Gastrocnemius medialis (tissue), 4 donors: ENCODE results near the gene UMODL1.

Experiments used
- POLR2A ChIP-seq, 2 donors: fragments of 450-650 bp; IDR thresholded peaks; one replicate each; pipeline ENCODE4 v1.6.1; 2017; ENCODE audit warnings: antibody characterized with exemption in 2 of 2, mild to moderate bottlenecking in 2 of 2, moderate library complexity in 2 of 2
- TF ChIP-seq, protein P1 (sequence below), 5 experiments: fragments of 450-650 bp in 3 of 5; fragments of 200-600 bp in 2 of 5; sonication (generic) in 2 of 5; IDR thresholded peaks in 4 of 5; conservative IDR thresholded peaks in 1 of 5; 1 replicate in 4 of 5; 2 replicates in 1 of 5; pipeline ENCODE4 v1.5.1; 2016 to 2019; ENCODE audit warnings: antibody characterized with exemption in 5 of 5, mild to moderate bottlenecking in 3 of 5, moderate library complexity in 3 of 5

- TF ChIP-seq, protein P1, sequence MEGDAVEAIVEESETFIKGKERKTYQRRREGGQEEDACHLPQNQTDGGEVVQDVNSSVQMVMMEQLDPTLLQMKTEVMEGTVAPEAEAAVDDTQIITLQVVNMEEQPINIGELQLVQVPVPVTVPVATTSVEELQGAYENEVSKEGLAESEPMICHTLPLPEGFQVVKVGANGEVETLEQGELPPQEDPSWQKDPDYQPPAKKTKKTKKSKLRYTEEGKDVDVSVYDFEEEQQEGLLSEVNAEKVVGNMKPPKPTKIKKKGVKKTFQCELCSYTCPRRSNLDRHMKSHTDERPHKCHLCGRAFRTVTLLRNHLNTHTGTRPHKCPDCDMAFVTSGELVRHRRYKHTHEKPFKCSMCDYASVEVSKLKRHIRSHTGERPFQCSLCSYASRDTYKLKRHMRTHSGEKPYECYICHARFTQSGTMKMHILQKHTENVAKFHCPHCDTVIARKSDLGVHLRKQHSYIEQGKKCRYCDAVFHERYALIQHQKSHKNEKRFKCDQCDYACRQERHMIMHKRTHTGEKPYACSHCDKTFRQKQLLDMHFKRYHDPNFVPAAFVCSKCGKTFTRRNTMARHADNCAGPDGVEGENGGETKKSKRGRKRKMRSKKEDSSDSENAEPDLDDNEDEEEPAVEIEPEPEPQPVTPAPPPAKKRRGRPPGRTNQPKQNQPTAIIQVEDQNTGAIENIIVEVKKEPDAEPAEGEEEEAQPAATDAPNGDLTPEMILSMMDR (IDR thresholded peaks at IDR 0.05 in 4 of 5, conservative IDR thresholded peaks at IDR 0.05 in 1 of 5): no peak
- no peak for TF ChIP-seq POLR2A (IDR thresholded peaks at IDR 0.05)
These were observed 31.0 kb downstream of the UMODL1 start for GRCh38 chr21:42102076-42102475.
